ENCODE data around the gene PCK1. TPM values are rescaled to one million over a fixed set of nuclear protein-coding genes. Genes with fewer than 3 reads are reported as not detected.

The PCK1 gene
- total RNA-seq, 6 donors from 2014 or later = 0.23 to 1.3 (median 0.51) TPM; not detected in 3

GRCh38 chr20:57525328-57526086, 35.4 kb upstream of the PCK1 start:
- Histone ChIP-seq H3K36me3 (no peaks in the 10 kb centered on the region), H3K9me3 (no peaks in the 10 kb centered on the region), H3K4me3 (no peak overlapping the region), H3K27me3 (no peaks in the 10 kb centered on the region), H3K27ac (no peak overlapping the region), H3K4me1 (no peaks in the 10 kb centered on the region)
- no peak for DNase-seq
- no peak for ATAC-seq (ENCODE audit: low FRiP score in 2 of 2)
- WGBS, 2 donors = 40 to 64% methylated on average over 3 to 4 of the region's 10 CpGs
- TF ChIP-seq POLR2AphosphoS5 (IDR thresholded peaks at IDR 0.05) = no peak
- no peak for TF ChIP-seq CTCF (IDR thresholded peaks at IDR 0.05)
- TF ChIP-seq POLR2A (IDR thresholded peaks at IDR 0.05) = no peak
- no peak for TF ChIP-seq EP300 (IDR thresholded peaks at IDR 0.05)

GRCh38 chr20:57526087-57526884, 34.6 kb upstream of the PCK1 start:
- DNase-seq = no peak
- Histone ChIP-seq H3K27me3 (no peaks in the 10 kb centered on the region), H3K9me3 (no peaks in the 10 kb centered on the region), H3K36me3 (no peaks in the 10 kb centered on the region), H3K4me1 (no peaks in the 10 kb centered on the region), H3K4me3 (no peak overlapping the region), H3K27ac (no peak overlapping the region)
- 68 to 73% methylated on average over 11 to 17 of the region's 17 CpGs for WGBS, 2 donors
- no peak for ATAC-seq (ENCODE audit: low FRiP score in 2 of 2)
- TF ChIP-seq EP300 (IDR thresholded peaks at IDR 0.05) (no peak), POLR2AphosphoS5 (IDR thresholded peaks at IDR 0.05) (no peak), POLR2A (IDR thresholded peaks at IDR 0.05) (no peak), CTCF (IDR thresholded peaks at IDR 0.05) (no peak)

DNA sequence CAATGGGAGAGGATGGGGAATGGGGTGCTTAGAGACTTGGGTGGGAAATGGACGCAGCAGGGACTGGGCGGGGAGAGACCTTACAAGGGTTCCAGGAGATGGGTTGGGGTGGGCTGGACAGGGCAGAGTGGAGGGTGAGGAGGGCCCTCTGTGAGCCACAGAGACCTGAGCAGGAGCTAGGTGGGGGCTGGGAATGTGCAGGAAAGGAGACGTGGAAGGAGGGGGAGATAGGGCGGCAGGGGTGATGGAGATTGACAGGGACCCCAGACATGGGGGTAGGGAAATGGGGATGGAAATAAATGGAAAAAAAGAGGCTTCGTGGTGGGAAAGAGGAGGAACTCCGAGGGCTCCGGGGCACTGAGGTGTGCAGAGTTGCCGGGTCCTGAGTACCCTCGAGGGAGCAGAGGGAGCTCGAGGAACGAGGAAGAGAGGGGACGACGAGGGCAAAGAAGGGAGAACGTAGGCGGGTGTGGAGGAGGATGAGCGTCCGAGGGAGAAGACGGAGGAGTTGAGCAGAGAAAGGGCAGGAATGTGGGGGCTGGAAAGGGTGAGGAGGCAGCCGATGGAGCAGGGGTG, 33.9 kb upstream of the PCK1 start:
- no peaks in the 10 kb centered on the region for H3K27me3 ChIP-seq
- 46 to 67% methylated on average over 19 of the region's 19 CpGs for WGBS, 2 donors
- no peak for ATAC-seq (ENCODE audit: low FRiP score in 2 of 2)
- no peak for TF ChIP-seq EP300 (IDR thresholded peaks at IDR 0.05)
- no peak for TF ChIP-seq POLR2A (IDR thresholded peaks at IDR 0.05)
- no peak for TF ChIP-seq CTCF (IDR thresholded peaks at IDR 0.05)
- TF ChIP-seq POLR2AphosphoS5 (IDR thresholded peaks at IDR 0.05) = no peak
- no peaks in the 10 kb centered on the region for H3K4me1 ChIP-seq
- H3K9me3 ChIP-seq = no peaks in the 10 kb centered on the region
- DNase-seq = no peak
- H3K4me3 ChIP-seq = no peak overlapping the region
- no peak overlapping the region for H3K27ac ChIP-seq
- H3K36me3 ChIP-seq = no peaks in the 10 kb centered on the region

- Histone ChIP-seq H3K27ac (no peak overlapping the region), H3K9me3 (no peaks in the 10 kb centered on the region), H3K4me3 (no peak overlapping the region), H3K4me1 (no peaks in the 10 kb centered on the region), H3K27me3 (no peaks in the 10 kb centered on the region), H3K36me3 (no peaks in the 10 kb centered on the region)
- DNase-seq (no peak), ATAC-seq (ENCODE audit: low FRiP score in 2 of 2) (no peak)
- WGBS, 2 donors = 75 to 77% methylated on average over 6 of the region's 6 CpGs
- no peak for TF ChIP-seq POLR2AphosphoS5 (IDR thresholded peaks at IDR 0.05)
- TF ChIP-seq POLR2A (IDR thresholded peaks at IDR 0.05) = no peak
- TF ChIP-seq EP300 (IDR thresholded peaks at IDR 0.05) = no peak
- no peak for TF ChIP-seq CTCF (IDR thresholded peaks at IDR 0.05)
Observed at GRCh38 chr20:57527728-57528127, 33.2 kb upstream of the PCK1 start.
